Heart left ventricle (tissue), 13 donors: ENCODE data around the gene MEIOC.

Experiments
- CTCF ChIP-seq, 12 donors: fragments of 200-600 bp; sonication (generic) in 4 of 12; IDR thresholded peaks; one replicate each; pipeline versions ENCODE4 v1.5.0 to v1.8.0; 2018 to 2022; ENCODE audit warnings: antibody characterized with exemption in 12 of 12, mild to moderate bottlenecking in 5 of 12
- POLR2A ChIP-seq, 2 donors: fragments of 450-650 bp; IDR thresholded peaks; one replicate each; pipeline ENCODE4 v1.6.1; 2017; ENCODE audit warnings: antibody characterized with exemption in 2 of 2, mild to moderate bottlenecking in 2 of 2, moderate library complexity in 2 of 2
- donor health status: ischemic (EF 13 %, LVEDD 7.1; RV severe dilation, severe dysfunction).
- donor health status: DM: no; HTN: yes; CAD: no.
- donor health status: DM: no; HTN: no; CAD: no.
- donor health status: ischemic (EF 25% LVEDD 6.9; RV normal size, moderate dysfunction).
- donor health status: ischemic (EF 25% LVEDD 5.7; RV mildly dilated, moderate dysfunction).
- donor health status: ischemic (EF 35%, LVEDD 5.7; RV mildly dilated, moderate dysfunction).
- donor health status: nonischemic (EF 11% LVEDD 7.7; RV severe dilation, severe dysfunction).
- donor health status: DM: yes; HTN: yes; CAD: no.
- donor health status: PGD.
- donor health status: ischemic (EF 29% LVEDD 5.4; RV normal size, mild dysfunction).
- donor health status: nonischemic (EF 23%, LVEDD 6.1; RV moderate dilation, normal function).

GRCh38 chr17:44653384-44653783, 2.9 kb upstream of the MEIOC start:
- TF ChIP-seq CTCF (IDR thresholded peaks at IDR 0.05), result no peak
- TF ChIP-seq POLR2A (IDR thresholded peaks at IDR 0.05), result no peak
